HG02763 (cell line): ENCODE data around the gene MYOM3.

ENCODE experiments used
- ATAC-seq: cut with Tn5 transposase; IDR thresholded peaks from one replicate; pipeline ENCODE4 v1.9.1; 2021; ENCODE audit warnings: mild to moderate bottlenecking, moderate library complexity; ENCODE audit not compliant: unreplicated experiment

Gene MYOM3

DNA sequence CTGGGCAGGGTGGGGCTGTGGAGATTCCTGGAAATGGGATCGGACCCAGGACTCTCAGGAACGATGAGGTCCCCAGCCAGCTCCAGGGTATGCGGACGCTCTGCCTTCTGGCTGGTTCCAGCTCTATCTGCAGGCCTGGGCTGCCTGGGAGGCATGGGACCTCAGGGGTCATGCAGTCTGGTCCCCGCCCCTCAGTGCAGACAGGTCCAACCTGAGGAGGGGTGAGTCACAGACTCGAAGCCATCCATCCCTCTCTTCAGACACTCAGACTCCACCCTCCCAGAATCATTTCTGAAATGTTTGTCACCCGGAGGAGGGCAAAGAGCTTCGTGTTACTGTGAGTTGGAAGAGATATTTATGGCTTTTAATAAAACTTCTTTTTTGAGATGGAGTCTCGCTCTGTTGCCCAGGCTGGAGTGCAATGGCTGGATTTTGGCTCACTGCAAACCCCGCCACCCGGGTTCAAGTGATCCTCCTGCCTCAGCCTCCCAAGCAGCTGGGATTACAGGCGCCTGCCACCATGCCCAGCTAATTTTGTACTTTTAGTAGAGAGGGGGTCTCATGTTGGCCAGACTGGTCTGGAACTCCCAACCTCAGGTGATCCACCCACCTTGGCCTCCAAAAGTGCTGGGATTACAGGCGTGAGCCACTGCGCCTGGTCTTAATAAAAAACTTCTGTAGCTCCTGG is 5.9 kb upstream of the MYOM3 start:
- no peak for ATAC-seq

GRCh38 chr1:24117132-24117531 is 5.2 kb upstream of the MYOM3 start:
- ATAC-seq: no peak

GRCh38 chr1:24114753-24115152 is 2.8 kb upstream of the MYOM3 start:
- ATAC-seq: no peak

GRCh38 chr1:24113641-24114033 is 1.7 kb upstream of the MYOM3 start:
- no peak for ATAC-seq

DNA sequence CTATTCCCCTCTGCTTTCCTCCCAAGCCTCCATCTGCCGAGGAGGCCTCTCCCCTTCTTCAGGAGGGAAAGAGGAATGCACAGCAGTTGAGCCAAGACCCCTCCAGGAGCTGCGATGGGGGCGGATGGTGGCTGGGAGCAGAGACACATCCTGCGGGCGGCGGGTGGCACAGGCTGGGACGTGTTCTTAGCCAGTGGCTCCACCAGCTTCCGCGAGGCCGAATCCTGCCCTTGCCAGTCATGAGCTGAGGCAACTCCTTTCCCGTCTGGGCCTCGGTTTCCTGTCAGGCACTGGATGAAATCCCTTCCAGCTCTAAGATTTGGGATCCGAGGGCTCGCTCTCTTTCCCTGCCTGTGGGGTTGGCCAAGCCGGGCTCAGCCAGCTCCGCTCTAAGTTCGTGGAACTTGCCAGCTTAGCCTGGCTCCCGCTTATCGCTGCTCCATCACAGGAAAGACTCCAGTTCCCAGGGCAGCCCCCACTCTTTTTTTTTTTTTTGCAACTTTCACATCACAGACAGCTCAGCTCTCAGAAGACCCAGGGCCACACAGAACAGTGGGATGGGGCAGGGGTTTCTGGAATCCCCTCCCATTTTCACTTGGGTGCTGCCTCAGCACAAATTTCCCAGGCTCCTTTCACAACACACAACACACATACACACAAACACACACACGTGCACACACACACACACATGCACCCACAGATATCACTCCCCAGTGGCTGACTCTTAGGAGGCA is 506 bp downstream of the MYOM3 start:
- no peak for ATAC-seq

- ATAC-seq: no peak
Measured at GRCh38 chr1:24110642-24111261, 1.2 kb downstream of the MYOM3 start.

DNA sequence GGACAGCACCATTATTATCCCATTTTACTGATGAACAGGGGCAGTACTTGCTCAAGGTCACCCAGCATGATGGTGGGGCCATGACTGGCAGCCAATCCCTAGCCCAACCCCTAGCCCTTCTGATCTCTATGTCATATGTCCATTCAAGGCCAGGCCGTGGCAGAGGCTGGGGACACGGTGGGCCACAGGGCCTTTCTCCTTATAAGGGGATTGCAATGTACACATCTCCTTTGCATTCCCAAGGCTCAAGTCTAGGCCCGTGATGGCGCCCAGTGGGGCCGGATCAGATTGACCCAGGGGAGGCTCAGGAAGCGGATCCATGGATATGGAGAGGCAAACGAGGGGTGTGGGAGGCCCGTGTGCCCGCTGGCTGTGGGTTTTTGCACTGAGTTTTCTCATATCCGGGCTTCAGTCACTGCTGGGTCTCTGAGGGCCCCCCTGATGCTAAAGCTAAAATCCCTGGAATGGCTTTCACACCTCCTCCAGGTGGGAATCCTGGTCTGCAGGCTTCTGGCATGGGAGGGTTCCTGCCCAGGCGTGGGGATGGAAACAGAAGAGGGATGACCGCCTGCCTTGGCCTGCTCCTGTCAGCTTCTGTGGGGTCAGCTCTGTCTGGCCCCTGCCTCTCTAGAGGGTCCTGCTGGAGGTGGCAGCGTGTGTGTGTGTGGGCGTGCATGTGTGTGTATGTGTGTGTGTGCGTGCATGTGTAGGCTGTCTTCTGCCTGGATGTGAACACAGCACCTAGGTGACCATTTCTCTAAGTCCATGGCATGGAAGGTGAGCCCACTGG is 2.1 kb downstream of the MYOM3 start:
- ATAC-seq: no peak

DNA sequence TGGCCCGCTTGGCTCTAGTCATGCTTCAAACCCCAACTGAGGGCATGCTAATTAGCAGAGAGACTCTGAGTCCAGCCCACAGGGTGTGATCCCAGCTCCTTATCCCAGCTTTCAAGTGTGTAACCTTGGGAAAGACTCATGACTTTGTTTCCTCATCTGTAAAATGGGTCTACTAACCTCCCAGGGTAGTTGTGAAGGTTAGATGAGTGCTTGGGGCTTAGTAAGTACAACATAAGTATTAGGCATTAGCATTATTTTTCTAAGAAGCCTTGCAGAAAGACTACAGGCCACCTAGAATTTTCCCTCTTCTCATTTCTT is 2.8 kb downstream of the MYOM3 start:
- no peak for ATAC-seq

- no peak for ATAC-seq
Measured at GRCh38 chr1:24108334-24109165, 3.4 kb downstream of the MYOM3 start.

DNA sequence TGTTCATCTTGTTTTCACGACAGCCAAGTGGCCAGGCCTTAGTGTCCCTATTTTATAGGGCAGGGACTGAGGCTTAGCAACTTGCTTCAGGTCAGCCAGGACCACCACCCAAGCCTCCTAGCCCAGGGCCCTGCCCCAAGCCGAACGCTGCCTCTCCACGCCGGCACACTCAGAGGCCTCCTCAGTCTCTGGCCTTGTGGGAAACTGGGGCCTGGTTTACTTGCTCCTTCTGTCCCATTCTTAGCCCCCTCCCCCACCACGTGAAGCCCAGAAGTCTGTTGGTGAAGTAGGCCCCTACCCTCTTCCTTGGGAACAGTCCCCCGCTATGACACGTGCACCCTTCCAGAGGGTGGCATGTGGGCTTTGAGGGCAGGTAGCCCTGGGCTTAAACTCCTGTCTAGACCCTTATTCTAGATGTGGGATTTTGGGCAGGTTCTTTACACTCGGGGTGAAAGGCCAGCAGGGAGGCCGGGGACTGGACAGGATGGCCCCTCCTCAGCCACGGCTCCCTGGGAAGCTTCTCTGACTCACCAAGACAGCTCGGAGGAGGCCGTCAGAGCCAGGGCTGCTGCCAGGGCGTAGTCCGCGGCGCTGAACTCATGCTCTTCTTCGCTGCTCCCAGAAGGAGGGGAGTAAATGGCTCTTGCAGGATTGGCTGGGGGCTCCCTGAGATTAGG is 4.3 kb downstream of the MYOM3 start:
- ATAC-seq: no peak

DNA sequence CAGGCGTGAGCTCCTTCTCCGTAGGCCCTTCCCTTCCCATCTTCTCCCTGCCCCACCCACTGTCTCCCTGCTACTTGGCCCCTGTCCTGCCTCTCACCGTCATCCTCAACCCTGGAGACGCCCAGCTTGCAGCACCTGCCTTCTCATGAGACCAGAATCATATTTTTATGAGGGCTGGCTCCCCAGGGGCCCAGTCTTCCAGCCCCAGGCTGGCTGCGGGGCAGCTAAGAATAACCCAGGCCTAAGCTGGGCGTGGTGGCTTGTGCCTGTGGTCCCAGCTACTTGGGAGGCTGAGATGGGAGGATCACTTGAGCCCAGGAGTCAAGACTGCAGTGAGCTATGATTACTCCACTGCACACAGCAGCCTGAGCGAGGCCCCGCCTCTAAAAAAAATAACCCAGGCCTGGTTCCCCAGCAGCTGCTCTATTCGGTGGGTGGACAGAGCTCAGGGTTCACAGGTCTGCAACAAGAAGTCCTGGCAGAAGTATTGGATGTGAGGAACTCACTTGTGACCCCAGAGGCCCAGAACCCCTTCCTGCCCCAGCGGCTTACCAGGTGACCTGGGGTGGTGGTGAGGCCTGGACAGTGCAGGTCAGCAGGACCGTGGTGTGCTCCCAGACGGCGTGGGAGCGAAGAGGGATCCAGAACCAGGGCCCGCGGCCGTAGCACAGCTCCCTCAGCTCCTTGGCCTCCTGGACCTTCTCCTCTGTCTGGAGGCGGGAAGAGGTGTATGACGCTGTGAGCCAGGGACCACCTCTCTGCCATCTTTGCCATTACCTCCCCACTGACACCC is 6.4 kb downstream of the MYOM3 start:
- no peak for ATAC-seq

DNA sequence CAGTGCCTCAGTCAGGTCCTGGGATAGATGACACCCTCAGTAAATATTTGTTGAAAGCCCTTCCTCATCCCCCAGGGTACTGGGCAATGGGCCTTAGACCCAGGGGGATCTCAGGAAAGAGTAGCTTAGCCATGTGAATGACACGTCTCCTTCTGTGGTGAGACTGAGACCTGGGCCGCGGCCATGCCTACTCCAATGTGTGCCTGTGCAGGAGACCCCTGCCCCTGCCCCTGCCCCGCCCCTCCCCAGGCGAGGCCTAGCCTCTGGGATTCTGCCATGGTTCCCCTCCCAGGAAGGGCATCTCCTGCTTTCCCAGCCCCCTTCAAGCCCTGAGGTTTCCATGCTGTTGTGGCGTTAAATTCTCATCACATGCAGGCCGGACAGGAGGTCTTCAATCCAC is 7.1 kb downstream of the MYOM3 start:
- no peak for ATAC-seq

- ATAC-seq: no peak
Measured at GRCh38 chr1:24103879-24104278, 8.1 kb downstream of the MYOM3 start.

- no peak for ATAC-seq
Measured at GRCh38 chr1:24103408-24103807, 8.5 kb downstream of the MYOM3 start.

GRCh38 chr1:24102961-24103360 is 9.0 kb downstream of the MYOM3 start:
- no peak for ATAC-seq

DNA sequence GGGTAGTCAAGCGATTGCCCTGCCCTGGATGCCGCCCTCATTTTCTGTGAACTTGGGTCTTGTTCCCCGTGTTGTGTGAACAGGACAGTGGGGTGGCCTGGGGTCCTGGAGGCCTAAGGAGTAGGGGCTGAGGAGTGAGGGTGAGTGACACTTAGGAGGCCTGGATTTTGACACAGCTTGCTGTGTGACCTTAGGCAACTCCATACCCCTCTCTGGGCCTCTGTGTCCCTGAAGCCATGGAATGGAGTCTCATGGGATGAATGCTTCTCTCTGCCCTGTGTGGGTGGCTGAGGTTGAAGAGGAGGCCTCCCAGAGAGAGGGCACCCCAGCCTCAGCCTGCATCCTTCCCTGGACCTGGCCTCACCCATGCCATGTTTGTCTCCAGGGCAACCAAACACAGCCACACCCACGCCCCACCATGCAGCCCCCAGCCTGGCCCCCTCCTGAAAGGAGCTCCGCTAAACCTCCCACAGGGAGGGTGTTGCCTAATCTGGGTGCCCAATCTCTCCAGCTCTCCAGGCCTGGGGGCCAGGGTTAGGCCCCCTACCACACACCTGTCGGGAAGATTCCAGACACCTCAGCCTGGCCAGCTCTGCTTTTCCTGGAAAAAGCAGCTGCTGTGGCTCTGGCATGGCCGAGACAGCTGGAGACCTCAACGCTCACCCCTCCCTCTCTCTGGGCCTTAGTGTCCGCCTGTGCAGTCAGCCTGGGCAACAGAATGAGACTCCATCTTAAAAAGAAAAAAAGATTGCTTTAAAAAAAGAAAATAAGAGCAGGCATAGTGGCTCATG is 9.9 kb downstream of the MYOM3 start:
- no peak for ATAC-seq

- ATAC-seq: no peak
Measured at GRCh38 chr1:24100945-24101737, 10.8 kb downstream of the MYOM3 start.
